AML-193 (cell line): ENCODE measurements around the gene GPR155.
A peak's percentile ranks its signal among the peaks of the same experiment; 100 is the strongest.
"Not testable (repeated sequence)": the region's sequence is repeated elsewhere in the genome, so short reads cannot be mapped to it uniquely, and the experiment has no call there.

ENCODE experiments used
- DNase-seq, 2 experiments: peaks; one replicate each; lab custom pipeline; 2025; lab: John Stamatoyannopoulos, UW

Gene GPR155

DNA sequence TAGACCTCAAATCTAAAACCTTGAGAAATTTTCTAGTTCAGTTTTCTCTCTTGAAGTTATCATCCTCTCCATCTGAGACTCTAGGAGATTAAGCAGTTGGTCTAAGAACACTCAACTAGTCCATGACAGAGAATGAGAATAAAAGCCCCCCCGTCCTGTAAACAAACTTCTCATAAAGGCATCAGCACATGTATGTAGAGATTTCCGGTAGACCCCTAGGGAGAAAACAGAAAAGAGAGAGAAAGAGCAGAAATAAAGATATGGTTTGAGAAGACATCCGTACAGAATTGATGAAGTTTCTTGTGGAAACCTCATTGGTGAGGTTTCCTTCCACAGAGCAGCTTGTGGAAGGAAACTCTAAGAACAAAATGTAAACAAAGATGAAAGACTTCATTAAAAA is 3.2 kb upstream of the GPR155 start:
- no peak for DNase-seq

DNA sequence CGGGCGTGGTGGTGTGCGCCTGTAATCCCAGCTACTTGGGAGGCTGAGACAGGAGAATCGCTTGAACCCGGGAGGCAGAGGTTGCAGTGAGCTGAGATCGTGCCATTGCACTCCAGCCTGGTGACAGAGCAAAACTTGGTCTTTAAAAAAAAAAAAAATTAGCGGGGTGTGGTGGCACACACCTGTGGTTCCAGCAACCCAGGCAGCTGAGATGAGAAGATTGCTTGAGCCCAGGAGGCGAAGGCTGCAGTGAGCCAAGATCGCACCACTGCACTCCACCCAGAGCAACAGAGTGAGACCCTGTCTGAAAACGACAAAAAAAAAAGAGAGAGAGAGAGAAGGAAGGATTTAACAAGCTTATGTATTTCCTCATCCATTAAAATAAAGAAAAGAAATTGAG is 2.7 kb upstream of the GPR155 start:
- DNase-seq, result not testable (repeated sequence)

DNA sequence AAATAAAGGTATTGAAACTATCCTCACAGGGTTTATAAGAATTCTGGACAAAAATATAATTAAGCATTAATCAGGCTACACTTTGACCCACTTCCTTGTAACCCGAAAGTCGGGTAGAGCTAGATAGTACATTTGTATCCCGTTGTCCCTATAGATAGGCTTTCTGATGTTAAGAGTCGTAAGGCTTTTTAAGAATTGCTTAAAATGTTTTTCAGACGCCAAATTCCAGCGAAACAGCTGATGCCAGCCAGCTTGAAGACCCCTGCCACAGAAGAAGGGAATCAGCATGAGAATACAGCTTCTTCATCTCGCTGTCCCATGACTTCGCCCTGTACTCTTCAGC is 962 bp upstream of the GPR155 start:
- no peak for DNase-seq

DNA sequence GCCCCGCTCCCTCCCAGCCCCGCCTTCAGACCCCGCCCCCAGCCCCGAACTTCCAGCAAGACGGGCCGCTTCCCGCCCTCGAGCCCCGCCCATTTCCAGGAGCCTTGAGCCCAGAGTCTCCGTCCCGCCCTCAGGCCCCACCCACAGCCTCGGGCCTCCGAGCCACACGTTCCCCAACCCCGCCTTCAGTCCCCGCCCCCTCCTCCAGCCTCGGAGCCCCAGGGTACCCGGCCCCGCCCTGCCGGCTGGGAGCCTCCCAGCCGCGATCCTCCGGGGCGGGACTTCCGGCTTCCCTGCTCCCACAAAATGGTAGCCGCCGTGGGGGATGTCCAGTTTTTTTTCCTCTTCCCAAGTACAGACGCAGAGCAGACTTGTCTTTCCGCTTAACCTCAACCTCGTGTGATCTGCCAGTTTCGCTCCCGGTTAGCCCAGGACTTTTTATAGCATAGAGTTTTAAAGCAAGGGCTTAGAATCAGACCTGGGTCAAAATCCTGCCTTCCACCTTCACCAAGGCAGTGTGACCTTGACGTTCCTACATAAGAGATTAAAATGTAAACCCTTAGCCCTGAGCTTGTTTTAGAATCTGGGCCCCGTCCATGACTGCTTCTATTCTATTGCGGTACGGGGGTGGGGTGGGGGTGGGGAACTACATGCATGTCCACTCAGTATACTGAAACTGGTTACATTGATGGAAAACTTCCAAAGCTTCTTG is 435 bp upstream of the GPR155 start:
- DNase-seq, result peak; percentile 87 to 90

DNA sequence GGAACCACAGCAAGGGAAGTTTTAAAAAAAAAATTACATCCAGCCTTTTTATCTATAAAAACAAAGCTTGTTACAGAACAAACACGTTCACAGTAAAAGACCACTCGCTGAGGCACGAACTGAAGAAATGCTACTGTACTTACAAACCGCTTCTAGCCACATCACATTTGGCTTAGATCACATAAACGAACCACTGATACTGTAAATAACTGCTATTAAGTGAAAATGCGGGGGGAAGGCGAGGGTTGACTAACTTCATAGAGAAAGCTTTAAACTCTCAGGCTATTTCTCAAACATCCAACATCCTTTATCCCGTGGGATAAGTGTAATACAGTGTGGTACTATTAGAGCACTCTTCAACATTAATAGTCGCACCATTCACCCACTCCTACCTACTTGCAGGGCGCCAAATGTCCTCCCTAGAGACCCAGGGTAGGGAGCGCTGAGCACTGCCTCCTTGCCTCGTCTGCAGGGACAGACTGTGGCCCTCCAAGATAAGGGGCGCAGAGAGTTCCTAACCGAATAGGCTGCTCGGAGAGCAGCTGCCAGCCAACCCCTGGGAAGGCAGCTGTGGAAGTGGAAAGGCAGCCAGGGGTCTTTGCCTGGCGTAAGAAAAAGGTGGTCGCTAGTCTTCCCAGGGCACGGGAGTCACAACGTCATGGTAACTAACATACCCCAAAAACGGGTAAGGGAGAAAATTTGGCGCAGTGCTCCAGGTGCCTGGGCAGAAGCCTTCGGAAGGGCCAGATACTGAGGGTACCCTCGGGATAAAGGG is 854 bp downstream of the GPR155 start:
- DNase-seq, result no peak

- not testable (repeated sequence) for DNase-seq
Observed at GRCh38 chr2:174485045-174485444, 1.8 kb downstream of the GPR155 start.

DNA sequence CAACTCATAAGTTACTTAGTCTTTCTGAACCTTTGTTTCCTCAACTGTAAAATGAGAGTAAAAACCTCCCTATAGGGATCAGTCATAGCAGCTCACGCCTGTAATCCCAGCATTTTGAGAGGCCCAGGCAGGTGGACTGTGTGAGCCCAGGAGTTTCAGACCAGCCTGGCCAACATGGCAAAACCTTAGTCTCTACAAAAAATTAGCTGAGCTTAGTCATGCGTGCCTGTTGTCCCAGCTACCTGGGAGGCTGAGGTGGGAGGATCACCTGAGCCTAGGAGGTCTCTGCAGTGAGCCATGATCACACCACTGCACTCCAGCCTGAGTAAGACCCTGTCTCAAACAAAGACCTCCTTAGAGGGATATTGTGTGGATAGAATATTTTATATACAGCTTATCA is 2.3 kb downstream of the GPR155 start:
- no peak for DNase-seq

DNA sequence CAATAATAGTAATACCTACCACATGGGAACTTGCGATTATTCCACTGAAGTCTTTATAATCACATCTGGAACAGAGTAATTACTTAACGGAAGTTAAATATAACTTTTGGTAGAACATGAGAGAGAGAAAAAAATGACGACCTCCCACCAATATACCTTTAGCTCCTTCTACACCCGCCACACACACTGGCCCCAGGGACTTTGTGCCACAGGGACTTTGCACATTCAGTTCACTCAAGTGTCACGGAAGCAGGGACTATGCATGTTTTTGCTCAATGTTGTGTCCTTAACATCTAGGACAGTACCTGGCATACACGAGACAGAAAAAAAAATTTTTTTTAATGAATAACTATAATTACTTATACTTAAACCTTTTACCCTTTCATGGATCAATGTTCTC is 4.0 kb downstream of the GPR155 start:
- DNase-seq, result no peak

DNA sequence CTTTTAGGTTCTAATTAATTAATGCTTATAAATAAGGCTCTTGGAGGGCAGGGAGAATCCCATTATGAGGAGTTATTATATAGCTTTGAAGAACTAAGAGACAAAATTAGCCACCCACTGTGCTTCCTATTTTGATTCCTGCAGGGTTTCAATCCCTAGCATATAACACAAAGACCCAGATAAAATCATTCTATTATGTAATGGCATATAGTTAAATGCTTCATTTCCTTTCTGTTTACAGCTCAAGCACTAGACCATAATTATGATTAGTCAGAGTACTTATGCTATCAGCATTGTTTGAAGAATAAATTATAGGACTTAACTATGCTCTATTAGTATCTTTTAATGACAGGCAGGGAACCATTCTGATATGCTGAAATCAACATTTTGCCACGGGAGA is 9.1 kb downstream of the GPR155 start:
- no peak for DNase-seq

GRCh38 chr2:174473796-174474195 is 13.0 kb downstream of the GPR155 start:
- no peak for DNase-seq

- no peak for DNase-seq
Observed at GRCh38 chr2:174465327-174465726, 21.5 kb downstream of the GPR155 start.

GRCh38 chr2:174461221-174461620 is 25.6 kb downstream of the GPR155 start:
- DNase-seq, result no peak

- no peak for DNase-seq
Observed at GRCh38 chr2:174454566-174454965, 32.3 kb downstream of the GPR155 start.

- DNase-seq, result no peak
Observed at GRCh38 chr2:174450021-174450816, 36.6 kb downstream of the GPR155 start.

- DNase-seq, result no peak
Observed at GRCh38 chr2:174449033-174449432, 37.8 kb downstream of the GPR155 start.

GRCh38 chr2:174446531-174446930 is 40.3 kb downstream of the GPR155 start:
- DNase-seq, result no peak

- DNase-seq, result no peak
Observed at GRCh38 chr2:174445248-174445647, 41.6 kb downstream of the GPR155 start.

DNA sequence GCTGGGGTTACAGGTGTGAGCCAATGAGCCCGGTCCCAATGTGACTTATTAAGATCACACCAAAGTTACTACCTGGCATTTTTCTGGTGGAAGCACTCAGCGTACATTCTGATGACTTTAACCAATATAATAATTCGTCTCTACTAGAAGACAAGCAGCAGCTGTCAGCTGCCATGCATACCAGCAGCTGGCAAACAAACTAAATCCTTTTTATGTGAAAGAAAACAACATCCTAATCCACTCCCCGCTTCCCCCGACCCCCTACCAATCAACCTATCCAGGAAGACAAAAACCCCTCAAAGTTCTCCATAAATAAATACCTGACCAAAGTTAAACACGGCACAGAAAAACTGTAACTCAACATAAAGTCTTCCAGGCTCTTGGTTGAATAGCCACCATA is 42.1 kb downstream of the GPR155 start:
- DNase-seq, result no peak

GRCh38 chr2:174442546-174443510 is 44.0 kb downstream of the GPR155 start:
- no peak for DNase-seq

- DNase-seq, result no peak
Observed at GRCh38 chr2:174439950-174440349, 46.9 kb downstream of the GPR155 start.

GRCh38 chr2:174439323-174439722 is 47.5 kb downstream of the GPR155 start:
- DNase-seq, result no peak
